Measurements from ENCODE around the gene TTC39B.

The TTC39B gene

GRCh38 chr9:15163931-15164330, 143.1 kb downstream of the TTC39B start:
- TF ChIP-seq EGR1 (IDR thresholded peaks at IDR 0.05) (no peak), YY1 (IDR thresholded peaks at IDR 0.05; ENCODE audit: low read depth) (no peak)

- TF ChIP-seq EGR1 (IDR thresholded peaks at IDR 0.05), result no peak
- no peak for TF ChIP-seq CREB1 (IDR thresholded peaks at IDR 0.05; ENCODE audit: low read depth)
- no peak for TF ChIP-seq TCF12 (IDR thresholded peaks at IDR 0.05; ENCODE audit: low read depth)
Measured at GRCh38 chr9:15161753-15162152, 145.3 kb downstream of the TTC39B start.

GRCh38 chr9:15160673-15161072, 146.3 kb downstream of the TTC39B start:
- no peak for TF ChIP-seq CEBPB (IDR thresholded peaks at IDR 0.05)
- TF ChIP-seq TAF1 (IDR thresholded peaks at IDR 0.05; ENCODE audit: low read depth), result no peak
- TF ChIP-seq USF1 (IDR thresholded peaks at IDR 0.05), result no peak
- TF ChIP-seq RAD21 (IDR thresholded peaks at IDR 0.05; ENCODE audit: low read depth), result no peak
- TF ChIP-seq TCF12 (IDR thresholded peaks at IDR 0.05; ENCODE audit: low read depth), result no peak
- no peak for TF ChIP-seq REST (IDR thresholded peaks at IDR 0.05; ENCODE audit: low read depth)
- no peak for TF ChIP-seq NFIC (IDR thresholded peaks at IDR 0.05)
- no peak for TF ChIP-seq EGR1 (IDR thresholded peaks at IDR 0.05)
- TF ChIP-seq EP300 (IDR thresholded peaks at IDR 0.05; ENCODE audit: borderline replicate concordance), result no peak
- TF ChIP-seq CREB1 (IDR thresholded peaks at IDR 0.05; ENCODE audit: low read depth), result no peak
- TF ChIP-seq ZBTB7A (IDR thresholded peaks at IDR 0.05; ENCODE audit: low read depth), result no peak
- TF ChIP-seq TEAD4 (IDR thresholded peaks at IDR 0.05), result no peak
- no peak for TF ChIP-seq MAX (IDR thresholded peaks at IDR 0.05)

GRCh38 chr9:15158064-15158463, 149.0 kb downstream of the TTC39B start:
- TF ChIP-seq RAD21 (IDR thresholded peaks at IDR 0.05; ENCODE audit: low read depth), result no peak
- no peak for TF ChIP-seq MAX (IDR thresholded peaks at IDR 0.05)
- TF ChIP-seq USF1 (IDR thresholded peaks at IDR 0.05), result no peak
- TF ChIP-seq EP300 (IDR thresholded peaks at IDR 0.05; ENCODE audit: borderline replicate concordance), result no peak
- no peak for TF ChIP-seq FOXM1 (IDR thresholded peaks at IDR 0.05; ENCODE audit: borderline replicate concordance, low read depth)
- TF ChIP-seq YY1 (IDR thresholded peaks at IDR 0.05; ENCODE audit: low read depth), result no peak
- no peak for TF ChIP-seq TCF12 (IDR thresholded peaks at IDR 0.05; ENCODE audit: low read depth)

GRCh38 chr9:15157381-15157780, 149.6 kb downstream of the TTC39B start:
- no peak for TF ChIP-seq MAX (IDR thresholded peaks at IDR 0.05)
- no peak for TF ChIP-seq NFIC (IDR thresholded peaks at IDR 0.05)
- TF ChIP-seq RAD21 (IDR thresholded peaks at IDR 0.05; ENCODE audit: low read depth), result no peak
- TF ChIP-seq USF1 (IDR thresholded peaks at IDR 0.05), result no peak
- TF ChIP-seq TCF12 (IDR thresholded peaks at IDR 0.05; ENCODE audit: low read depth), result no peak
- no peak for TF ChIP-seq TEAD4 (IDR thresholded peaks at IDR 0.05)
- TF ChIP-seq CREB1 (IDR thresholded peaks at IDR 0.05; ENCODE audit: low read depth), result no peak
- TF ChIP-seq EGR1 (IDR thresholded peaks at IDR 0.05), result no peak
- no peak for TF ChIP-seq EP300 (IDR thresholded peaks at IDR 0.05; ENCODE audit: borderline replicate concordance)
- TF ChIP-seq REST (IDR thresholded peaks at IDR 0.05; ENCODE audit: low read depth), result no peak
- no peak for TF ChIP-seq YY1 (IDR thresholded peaks at IDR 0.05; ENCODE audit: low read depth)
- TF ChIP-seq ZBTB7A (IDR thresholded peaks at IDR 0.05; ENCODE audit: low read depth), result no peak

- TF ChIP-seq MAX (IDR thresholded peaks at IDR 0.05) (no peak), CREB1 (IDR thresholded peaks at IDR 0.05; ENCODE audit: low read depth) (no peak), NFIC (IDR thresholded peaks at IDR 0.05) (no peak), REST (IDR thresholded peaks at IDR 0.05; ENCODE audit: low read depth) (no peak), EP300 (IDR thresholded peaks at IDR 0.05; ENCODE audit: borderline replicate concordance) (no peak), ZBTB7A (IDR thresholded peaks at IDR 0.05; ENCODE audit: low read depth) (no peak), RAD21 (IDR thresholded peaks at IDR 0.05; ENCODE audit: low read depth) (no peak), YY1 (IDR thresholded peaks at IDR 0.05; ENCODE audit: low read depth) (no peak), EGR1 (IDR thresholded peaks at IDR 0.05) (no peak), TAF1 (IDR thresholded peaks at IDR 0.05; ENCODE audit: low read depth) (no peak), FOXM1 (IDR thresholded peaks at IDR 0.05; ENCODE audit: borderline replicate concordance, low read depth) (no peak), USF1 (IDR thresholded peaks at IDR 0.05) (no peak), CEBPB (IDR thresholded peaks at IDR 0.05) (no peak), TEAD4 (IDR thresholded peaks at IDR 0.05) (no peak), TCF12 (IDR thresholded peaks at IDR 0.05; ENCODE audit: low read depth) (no peak)
Measured at GRCh38 chr9:15156241-15156640, 150.8 kb downstream of the TTC39B start.

All from Ishikawa (cell line).